Hippocampal formation (tissue), 2 donors: ENCODE data around the gene KCTD13.
A peak's percentile ranks its signal among the peaks of the same experiment; 100 is the strongest.
"Not testable (repeated sequence)": the region's sequence is repeated elsewhere in the genome, so short reads cannot be mapped to it uniquely, and the experiment has no call there.

Experiments used
- DNase-seq, 2 donors: peaks; one replicate each; lab custom pipeline; 2025; lab: John Stamatoyannopoulos, UW

The KCTD13 gene

GRCh38 chr16:29906520-29907244 is 19.3 kb downstream of the KCTD13 start:
- no peak for DNase-seq

GRCh38 chr16:29905668-29906067 is 20.4 kb downstream of the KCTD13 start:
- no peak for DNase-seq

- DNase-seq, result no peak
These were observed 21.1 kb downstream of the KCTD13 start for GRCh38 chr16:29904947-29905346.

GRCh38 chr16:29903590-29903989 is 22.4 kb downstream of the KCTD13 start:
- DNase-seq, result no peak

- DNase-seq, result no peak
These were observed 24.4 kb downstream of the KCTD13 start for GRCh38 chr16:29901607-29901945.

GRCh38 chr16:29900888-29901606 is 25.0 kb downstream of the KCTD13 start:
- no peak for DNase-seq

GRCh38 chr16:29900102-29900887 is 25.7 kb downstream of the KCTD13 start, which contains the start of gene ASPHD1:
TSS of gene ASPHD1 (plus strand) at chr16:29900488. CDS start at chr16:29900972, 484 bp downstream.
- peak; percentile 71 to 87 for DNase-seq

- peak; percentile 61 to 80 for DNase-seq
These were observed 26.4 kb downstream of the KCTD13 start, which contains the start of gene SEZ6L2 for GRCh38 chr16:29899516-29900101. TSS of gene SEZ6L2 (minus strand) at chr16:29899550. CDS start at chr16:29899019, 531 bp downstream.

GRCh38 chr16:29898804-29899515 is 27.1 kb downstream of the KCTD13 start:
- DNase-seq, result no peak

- no peak for DNase-seq
These were observed 27.8 kb downstream of the KCTD13 start for GRCh38 chr16:29898135-29898803.

GRCh38 chr16:29897333-29897732 is 28.7 kb downstream of the KCTD13 start:
- no peak for DNase-seq

GRCh38 chr16:29896841-29897240 is 29.2 kb downstream of the KCTD13 start:
- no peak for DNase-seq

GRCh38 chr16:29894352-29894751 is 31.7 kb downstream of the KCTD13 start:
- DNase-seq, result no peak

- DNase-seq, result no peak
These were observed 32.5 kb downstream of the KCTD13 start for GRCh38 chr16:29893553-29893952.

GRCh38 chr16:29892458-29892813 is 33.6 kb downstream of the KCTD13 start:
- DNase-seq, result no peak

GRCh38 chr16:29891525-29892457 is 34.2 kb downstream of the KCTD13 start:
- DNase-seq, result no peak

GRCh38 chr16:29889372-29889771 is 36.7 kb downstream of the KCTD13 start:
- not testable (repeated sequence) for DNase-seq

GRCh38 chr16:29883987-29884386 is 42.0 kb downstream of the KCTD13 start:
- DNase-seq, result no peak

GRCh38 chr16:29881050-29881449 is 45.0 kb downstream of the KCTD13 start:
- no peak for DNase-seq

- DNase-seq, result no peak
These were observed 47.9 kb downstream of the KCTD13 start for GRCh38 chr16:29878172-29878571.
